Heart left ventricle (tissue), 16 donors: ENCODE results near the gene COQ5. TPM values are rescaled to one million over a fixed set of nuclear protein-coding genes. Genes with fewer than 3 reads are reported as not detected.

ENCODE experiments used
- ATAC-seq, 4 donors: fragments of 200-7000 bp; cut with Tn5 transposase; one replicate each; pipeline ENCODE4 v1.9.1; 2020 to 2022; ENCODE audit warnings: moderate library complexity in 4 of 4, mild to moderate bottlenecking in 3 of 4, moderate number of reproducible peaks in 1 of 4
- DNase-seq, 5 donors: peaks; one replicate each; pipeline ENCODE4 v3.0.0-alpha.2; 2020
- H3K27ac ChIP-seq, 12 donors: fragments of 200-600 bp; sonication (generic) in 4 of 12; one replicate each; pipeline versions ENCODE4 v1.5.0 to v1.8.0; 2016 to 2022; ENCODE audit warnings: mild to moderate bottlenecking in 2 of 12
- H3K27me3 ChIP-seq, 9 donors: fragments of 200-600 bp; sonication (generic) in 2 of 9; one replicate each; pipeline versions ENCODE4 v1.5.1 to v1.8.0; 2016 to 2022; ENCODE audit warnings: mild to moderate bottlenecking in 3 of 9
- H3K36me3 ChIP-seq, 9 donors: fragments of 200-600 bp; sonication (generic) in 2 of 9; one replicate each; pipeline versions ENCODE4 v1.5.0 to v1.8.0; 2018 to 2022; ENCODE audit warnings: mild to moderate bottlenecking in 2 of 9
- H3K4me1 ChIP-seq, 12 donors: fragments of 200-600 bp; sonication (generic) in 4 of 12; one replicate each; pipeline versions ENCODE4 v1.5.0 to v1.8.0; 2016 to 2022; ENCODE audit warnings: mild to moderate bottlenecking in 3 of 12
- H3K4me3 ChIP-seq, 12 donors: fragments of 200-600 bp; sonication (generic) in 4 of 12; one replicate each; pipeline versions ENCODE4 v1.5.0 to v1.8.0; 2017 to 2022; ENCODE audit warnings: mild to moderate bottlenecking in 9 of 12, moderate library complexity in 4 of 12
- H3K9me3 ChIP-seq, 12 donors: fragments of 200-600 bp; sonication (generic) in 4 of 12; one replicate each; pipeline versions ENCODE4 v1.5.0 to v1.8.0; 2016 to 2022; ENCODE audit warnings: mild to moderate bottlenecking in 1 of 12
- CTCF ChIP-seq, 12 donors: fragments of 200-600 bp; sonication (generic) in 4 of 12; IDR thresholded peaks; one replicate each; pipeline versions ENCODE4 v1.5.0 to v1.8.0; 2018 to 2022; ENCODE audit warnings: antibody characterized with exemption in 12 of 12, mild to moderate bottlenecking in 5 of 12
- POLR2A ChIP-seq, 2 donors: fragments of 450-650 bp; IDR thresholded peaks; one replicate each; pipeline ENCODE4 v1.6.1; 2017; ENCODE audit warnings: antibody characterized with exemption in 2 of 2, mild to moderate bottlenecking in 2 of 2, moderate library complexity in 2 of 2
- WGBS, 4 donors: extraction: QIAGEN DNeasy Blood & Tissue Kit in 2 of 4; methylation state at CpG; one replicate each; pipeline versions ENCODE4 v1.1.5 to v1.1.7; 2013 to 2018; 5-methylcytosine and 5-hydroxymethylcytosine counted together
- intact Hi-C, 10 donors: fragments of 100-400 bp; cut with DNase I; formaldehyde crosslinking; loops; one replicate each; pipeline versions ENCODE4 v1.11.1 to v1.14.2; 2022
- polyA plus RNA-seq, 2 donors: library from polyadenylated mRNA; stranded (reverse); fragments of 200-250 nt; gene quantifications; one replicate each; pipeline ENCODE4 v1.2.3, GENCODE V29; 2013
- total RNA-seq, 9 donors: library from RNA; depleted of rRNA in 2 of 9; stranded (reverse); fragments of >200 nt in 2 of 9; fragmentation: NEBNext Ultra II Directional in 3 of 9; extraction: Animal tissue kit (Norgen Biotek cat#: 25700) in 3 of 9; gene quantifications; one replicate each; pipeline versions ENCODE4 v1.1.0 to v1.2.4, GENCODE V29; 2016 to 2023
- donor health status: ischemic (EF 13 %, LVEDD 7.1; RV severe dilation, severe dysfunction).
- donor health status: healthy with polysubstance abuse.
- donor health status: DM: no; HTN: yes; CAD: no.
- donor health status: DM: no; HTN: no; CAD: no.
- donor health status: ischemic (EF 25% LVEDD 6.9; RV normal size, moderate dysfunction).
- donor health status: ischemic (EF 25% LVEDD 5.7; RV mildly dilated, moderate dysfunction).
- donor health status: healthy.
- donor health status: DM: yes; HTN: yes; CAD: no.
- donor health status: ischemic (EF 35%, LVEDD 5.7; RV mildly dilated, moderate dysfunction).
- donor health status: nonischemic (EF 11% LVEDD 7.7; RV severe dilation, severe dysfunction).
- donor health status: DM: yes; HTN: yes; CAD: no.
- donor health status: PGD.
- donor health status: ischemic (EF 29% LVEDD 5.4; RV normal size, mild dysfunction).
- donor health status: nonischemic (EF 23%, LVEDD 6.1; RV moderate dilation, normal function).

The COQ5 gene
- total and polyA plus RNA-seq, 11 donors = 27.9 to 48.9 (median 36.7) TPM

GRCh38 chr12:120571299-120571698, 42.3 kb upstream of the COQ5 start:
- WGBS, 4 donors = 43 to 54% (median 49%) methylated on average over 5 of the region's 5 CpGs
- no peaks in the 10 kb centered on the region for H3K27me3 ChIP-seq
- intact Hi-C loops = loop anchor here in 1 of 10 donors (10.0 kb wide), 1 partner anchor 46 kb away; the partner anchor contains the start of gene COQ5
- ATAC-seq (peak in 1 of 4 donors; percentile 12), DNase-seq (no peak)
- no peaks in the 10 kb centered on the region for H3K9me3 ChIP-seq
- H3K27ac ChIP-seq = no peak overlapping the region
- TF ChIP-seq CTCF (IDR thresholded peaks at IDR 0.05) (no peak), POLR2A (IDR thresholded peaks at IDR 0.05) (no peak)
- no peak overlapping the region for H3K4me3 ChIP-seq
- peaks cover 2 to 100% (median 100%) of the 10 kb centered on the region in 9 donors for H3K36me3 ChIP-seq
- H3K4me1 ChIP-seq = peaks cover 0 to 22% (median 6%) of the 10 kb centered on the region in 12 donors

- intact Hi-C loops = loop anchor here in 1 of 10 donors (10.0 kb wide), 1 partner anchor 99 kb away; the partner anchor contains the start of gene SRSF9
Observed at GRCh38 chr12:120563495-120563894, 34.5 kb upstream of the COQ5 start.

GRCh38 chr12:120562906-120563305, 33.9 kb upstream of the COQ5 start:
- intact Hi-C loops = loop anchor here in 1 of 10 donors (10.0 kb wide), 1 partner anchor 98 kb away; the partner anchor contains the start of gene SRSF9
- H3K36me3 ChIP-seq = peaks cover 6 to 100% (median 98%) of the 10 kb centered on the region in 9 donors
- WGBS, 4 donors = 50 to 65% (median 63%) methylated on average over 8 of the region's 8 CpGs

More at GRCh38 chr12:120563495-120563894, 34.5 kb upstream of the COQ5 start:
- 90 to 95% (median 93%) methylated on average over 11 of the region's 11 CpGs for WGBS, 4 donors
- Histone ChIP-seq H3K9me3 (no peaks in the 10 kb centered on the region), H3K27me3 (no peaks in the 10 kb centered on the region), H3K4me1 (peaks cover 0 to 11% (median 0%) of the 10 kb centered on the region in 12 donors), H3K4me3 (no peak overlapping the region), H3K27ac (peak overlapping the region in 10 of 12 donors; percentile 28 to 83 (median 68)), H3K36me3 (peaks cover 6 to 100% (median 98%) of the 10 kb centered on the region in 9 donors)
- TF ChIP-seq CTCF (IDR thresholded peaks at IDR 0.05) (no peak), POLR2A (IDR thresholded peaks at IDR 0.05) (no peak)
- ATAC-seq = peak in 3 of 4 donors; percentile 10 to 29 (median 16)
- DNase-seq = no peak

More at GRCh38 chr12:120562906-120563305, 33.9 kb upstream of the COQ5 start:
- Histone ChIP-seq H3K4me1 (peaks cover 0 to 11% (median 0%) of the 10 kb centered on the region in 12 donors), H3K9me3 (no peaks in the 10 kb centered on the region), H3K27me3 (no peaks in the 10 kb centered on the region), H3K27ac (peak overlapping the region in 11 of 12 donors; percentile 55 to 83 (median 69)), H3K4me3 (no peak overlapping the region)
- peak in 2 of 5 donors; percentile 50 to 77 for DNase-seq
- peak; percentile 89 to 94 (median 92) for ATAC-seq
- no peak for TF ChIP-seq CTCF (IDR thresholded peaks at IDR 0.05)
- no peak for TF ChIP-seq POLR2A (IDR thresholded peaks at IDR 0.05)
